ENCODE measurements around the gene TRIM63. TPM values are rescaled to one million over a fixed set of nuclear protein-coding genes. Genes with fewer than 3 reads are reported as not detected.
A peak's percentile ranks its signal among the peaks of the same experiment; 100 is the strongest.

The TRIM63 gene
- total and polyA plus RNA-seq, 4 donors, result 0.19 to 1.5 (median 0.30) TPM

- Histone ChIP-seq H3K4me3 (ENCODE audit: low read length in 2 of 2) (no peak overlapping the region), H3K27me3 (ENCODE audit: control insufficient read depth in 1 of 2, insufficient read depth in 2 of 2, low read length in 1 of 2) (no peaks in the 10 kb centered on the region), H3K27ac (ENCODE audit: low read depth in 1 of 2, low read length in 2 of 2) (no peak overlapping the region), H3K9me3 (ENCODE audit: control insufficient read depth, low read length) (no peaks in the 10 kb centered on the region), H3K36me3 (ENCODE audit: control insufficient read depth in 1 of 2, insufficient read depth in 2 of 2, low read length in 1 of 2) (no peaks in the 10 kb centered on the region), H3K4me1 (ENCODE audit: control insufficient read depth in 1 of 2, insufficient read depth in 2 of 2, low read length in 2 of 2) (no peaks in the 10 kb centered on the region)
- no peak for DNase-seq
- ATAC-seq (ENCODE audit: low FRiP score), result no peak
- WGBS, 2 donors, result 76 to 78% methylated on average over 8 of the region's 8 CpGs
- intact Hi-C loops (cut with DNase I), result no loop called here
Observed at GRCh38 chr1:26028490-26028980, 38.9 kb downstream of the TRIM63 start.

GRCh38 chr1:26027716-26028489, 39.5 kb downstream of the TRIM63 start:
- intact Hi-C loops (cut with DNase I), result no loop called here
- ATAC-seq (ENCODE audit: low FRiP score), result no peak
- H3K27ac ChIP-seq (ENCODE audit: low read depth in 1 of 2, low read length in 2 of 2), result no peak overlapping the region
- H3K27me3 ChIP-seq (ENCODE audit: control insufficient read depth in 1 of 2, insufficient read depth in 2 of 2, low read length in 1 of 2), result no peaks in the 10 kb centered on the region
- no peaks in the 10 kb centered on the region for H3K36me3 ChIP-seq (ENCODE audit: control insufficient read depth in 1 of 2, insufficient read depth in 2 of 2, low read length in 1 of 2)
- 39 to 50% methylated on average over 2 to 3 of the region's 3 CpGs for WGBS, 2 donors
- DNase-seq, result no peak
- H3K4me1 ChIP-seq (ENCODE audit: control insufficient read depth in 1 of 2, insufficient read depth in 2 of 2, low read length in 2 of 2), result no peaks in the 10 kb centered on the region
- H3K9me3 ChIP-seq (ENCODE audit: control insufficient read depth, low read length), result no peaks in the 10 kb centered on the region
- no peak overlapping the region for H3K4me3 ChIP-seq (ENCODE audit: low read length in 2 of 2)

GRCh38 chr1:26025517-26025916, 41.9 kb downstream of the TRIM63 start:
- no peaks in the 10 kb centered on the region for H3K9me3 ChIP-seq (ENCODE audit: control insufficient read depth, low read length)
- DNase-seq (no peak), ATAC-seq (ENCODE audit: low FRiP score) (no peak)
- WGBS, 2 donors, result 70 to 81% methylated on average over 5 of the region's 5 CpGs
- H3K27me3 ChIP-seq (ENCODE audit: control insufficient read depth in 1 of 2, insufficient read depth in 2 of 2, low read length in 1 of 2), result no peaks in the 10 kb centered on the region
- H3K4me1 ChIP-seq (ENCODE audit: control insufficient read depth in 1 of 2, insufficient read depth in 2 of 2, low read length in 2 of 2), result no peaks in the 10 kb centered on the region
- H3K36me3 ChIP-seq (ENCODE audit: control insufficient read depth in 1 of 2, insufficient read depth in 2 of 2, low read length in 1 of 2), result no peaks in the 10 kb centered on the region
- no peak overlapping the region for H3K27ac ChIP-seq (ENCODE audit: low read depth in 1 of 2, low read length in 2 of 2)
- H3K4me3 ChIP-seq (ENCODE audit: low read length in 2 of 2), result no peak overlapping the region
- intact Hi-C loops (cut with DNase I), result no loop called here

- ATAC-seq (ENCODE audit: low FRiP score) (no peak), DNase-seq (no peak)
- WGBS, 2 donors, result 59 to 64% methylated on average over 5 of the region's 5 CpGs
- Histone ChIP-seq H3K4me1 (ENCODE audit: control insufficient read depth in 1 of 2, insufficient read depth in 2 of 2, low read length in 2 of 2) (no peaks in the 10 kb centered on the region), H3K27me3 (ENCODE audit: control insufficient read depth in 1 of 2, insufficient read depth in 2 of 2, low read length in 1 of 2) (no peaks in the 10 kb centered on the region), H3K27ac (ENCODE audit: low read depth in 1 of 2, low read length in 2 of 2) (no peak overlapping the region), H3K9me3 (ENCODE audit: control insufficient read depth, low read length) (no peaks in the 10 kb centered on the region), H3K4me3 (ENCODE audit: low read length in 2 of 2) (no peak overlapping the region), H3K36me3 (ENCODE audit: control insufficient read depth in 1 of 2, insufficient read depth in 2 of 2, low read length in 1 of 2) (no peaks in the 10 kb centered on the region)
- intact Hi-C loops (cut with DNase I), result no loop called here
Observed at GRCh38 chr1:26025060-26025459, 42.4 kb downstream of the TRIM63 start.

- 85 to 86% methylated on average over 5 of the region's 5 CpGs for WGBS, 2 donors
- Histone ChIP-seq H3K9me3 (ENCODE audit: control insufficient read depth, low read length) (no peaks in the 10 kb centered on the region), H3K27me3 (ENCODE audit: control insufficient read depth in 1 of 2, insufficient read depth in 2 of 2, low read length in 1 of 2) (no peaks in the 10 kb centered on the region), H3K4me1 (ENCODE audit: control insufficient read depth in 1 of 2, insufficient read depth in 2 of 2, low read length in 2 of 2) (no peaks in the 10 kb centered on the region), H3K4me3 (ENCODE audit: low read length in 2 of 2) (no peak overlapping the region), H3K27ac (ENCODE audit: low read depth in 1 of 2, low read length in 2 of 2) (no peak overlapping the region), H3K36me3 (ENCODE audit: control insufficient read depth in 1 of 2, insufficient read depth in 2 of 2, low read length in 1 of 2) (no peaks in the 10 kb centered on the region)
- DNase-seq, result no peak
- ATAC-seq (ENCODE audit: low FRiP score), result no peak
- intact Hi-C loops (cut with DNase I), result no loop called here
Observed at GRCh38 chr1:26023826-26024225, 43.6 kb downstream of the TRIM63 start.

- no peaks in the 10 kb centered on the region for H3K27me3 ChIP-seq (ENCODE audit: control insufficient read depth in 1 of 2, insufficient read depth in 2 of 2, low read length in 1 of 2)
- 79 to 84% methylated on average over 11 to 13 of the region's 13 CpGs for WGBS, 2 donors
- no peak overlapping the region for H3K4me3 ChIP-seq (ENCODE audit: low read length in 2 of 2)
- intact Hi-C loops (cut with DNase I), result no loop called here
- H3K4me1 ChIP-seq (ENCODE audit: control insufficient read depth in 1 of 2, insufficient read depth in 2 of 2, low read length in 2 of 2), result no peaks in the 10 kb centered on the region
- H3K27ac ChIP-seq (ENCODE audit: low read depth in 1 of 2, low read length in 2 of 2), result no peak overlapping the region
- DNase-seq (no peak), ATAC-seq (ENCODE audit: low FRiP score) (no peak)
- H3K36me3 ChIP-seq (ENCODE audit: control insufficient read depth in 1 of 2, insufficient read depth in 2 of 2, low read length in 1 of 2), result no peaks in the 10 kb centered on the region
- no peaks in the 10 kb centered on the region for H3K9me3 ChIP-seq (ENCODE audit: control insufficient read depth, low read length)
Observed at GRCh38 chr1:26023009-26023408, 44.4 kb downstream of the TRIM63 start.

GRCh38 chr1:26022404-26022779, 45.0 kb downstream of the TRIM63 start:
- 35 to 38% methylated on average over 8 of the region's 8 CpGs for WGBS, 2 donors
- no peak overlapping the region for H3K27ac ChIP-seq (ENCODE audit: low read depth in 1 of 2, low read length in 2 of 2)
- peak; percentile 36 for ATAC-seq (ENCODE audit: low FRiP score)
- no peaks in the 10 kb centered on the region for H3K9me3 ChIP-seq (ENCODE audit: control insufficient read depth, low read length)
- no peak for DNase-seq
- no peaks in the 10 kb centered on the region for H3K36me3 ChIP-seq (ENCODE audit: control insufficient read depth in 1 of 2, insufficient read depth in 2 of 2, low read length in 1 of 2)
- no peak overlapping the region for H3K4me3 ChIP-seq (ENCODE audit: low read length in 2 of 2)
- H3K27me3 ChIP-seq (ENCODE audit: control insufficient read depth in 1 of 2, insufficient read depth in 2 of 2, low read length in 1 of 2), result no peaks in the 10 kb centered on the region
- no peaks in the 10 kb centered on the region for H3K4me1 ChIP-seq (ENCODE audit: control insufficient read depth in 1 of 2, insufficient read depth in 2 of 2, low read length in 2 of 2)
- intact Hi-C loops (cut with DNase I), result no loop called here

- DNase-seq, result no peak
- 7 to 14% methylated on average over 11 to 15 of the region's 15 CpGs for WGBS, 2 donors
- intact Hi-C loops (cut with DNase I), result no loop called here
- Histone ChIP-seq H3K27ac (ENCODE audit: low read depth in 1 of 2, low read length in 2 of 2) (no peak within 1 kb of the TSS), H3K4me3 (ENCODE audit: low read length in 2 of 2) (peak within 1 kb of the TSS in 1 of 2 donors; percentile 1), H3K36me3 (ENCODE audit: control insufficient read depth in 1 of 2, insufficient read depth in 2 of 2, low read length in 1 of 2) (no peaks in the 10 kb centered on the region), H3K9me3 (ENCODE audit: control insufficient read depth, low read length) (no peaks in the 10 kb centered on the region), H3K27me3 (ENCODE audit: control insufficient read depth in 1 of 2, insufficient read depth in 2 of 2, low read length in 1 of 2) (no peaks in the 10 kb centered on the region), H3K4me1 (ENCODE audit: control insufficient read depth in 1 of 2, insufficient read depth in 2 of 2, low read length in 2 of 2) (no peaks in the 10 kb centered on the region)
- ATAC-seq (ENCODE audit: low FRiP score), result peak; percentile 70
Observed at GRCh38 chr1:26021647-26022403, 45.6 kb downstream of the TRIM63 start, which contains the start of gene EXTL1. Gene EXTL1 (plus strand): TSS chr1:26021775. CDS start chr1:26022647, 872 bp downstream.

All from aorta (tissue), 5 donors.